MCF 10A (cell line): ENCODE data around the gene RPP14. TPM values are rescaled to one million over a fixed set of nuclear protein-coding genes. Genes with fewer than 3 reads are reported as not detected.

Source experiments
- BruUV-seq: library from RNA; stranded (reverse); fragments of 400-500 nt; replicated peaks from 2 replicates; lab custom pipeline; 2021; lab: Mats Ljungman, UMichigan
- CTCF ChIA-PET: fragments of 300-600 bp; sonication (Branson Sonifier 250); formaldehyde crosslinking; extraction: SDS; loops from one replicate; lab custom pipeline; 2021; ENCODE audit warnings: antibody characterized with exemption, inconsistent platforms; lab: Yijun Ruan, JAX
- POLR2A ChIA-PET: fragments of 300-600, 350-650 bp; sonication (Branson Sonifier 250); formaldehyde crosslinking; extraction: SDS; loops from one replicate; lab custom pipeline; 2020; ENCODE audit warnings: antibody characterized with exemption, inconsistent platforms; lab: Yijun Ruan, JAX
- DNase-seq: peaks from one replicate; pipeline ENCODE4 v3.0.0-alpha.2; 2018; ENCODE audit not compliant: unreplicated experiment
- H3K27ac Mint-ChIP-seq: one replicate; pipeline ENCODE4 v1.8.0; 2022; ENCODE audit warnings: mild to moderate bottlenecking, low read depth, mixed read lengths; ENCODE audit not compliant: unreplicated experiment
- H3K27me3 Mint-ChIP-seq: one replicate; pipeline ENCODE4 v1.8.0; 2022; ENCODE audit warnings: mixed read lengths; ENCODE audit not compliant: insufficient read depth, unreplicated experiment
- H3K36me3 Mint-ChIP-seq: one replicate; pipeline ENCODE4 v1.8.0; 2022; ENCODE audit warnings: mild to moderate bottlenecking, moderate library complexity, mixed read lengths; ENCODE audit not compliant: insufficient read depth, unreplicated experiment
- H3K4me1 Mint-ChIP-seq: one replicate; pipeline ENCODE4 v1.8.0; 2022; ENCODE audit warnings: mixed read lengths; ENCODE audit not compliant: insufficient read depth, unreplicated experiment
- H3K4me3 Mint-ChIP-seq: one replicate; pipeline ENCODE4 v1.8.0; 2022; ENCODE audit warnings: mild to moderate bottlenecking, moderate library complexity, mixed read lengths; ENCODE audit not compliant: unreplicated experiment
- H3K9me3 Mint-ChIP-seq: one replicate; pipeline ENCODE4 v1.8.0; 2022; ENCODE audit warnings: mixed read lengths; ENCODE audit not compliant: unreplicated experiment
- intact Hi-C: fragments of 100-400 bp; cut with micrococcal nuclease; formaldehyde crosslinking; loops from 2 replicates; pipeline ENCODE4 v1.14.1; 2022
- total RNA-seq: library from RNA; stranded (reverse); gene quantifications from 2 replicates; pipeline ENCODE4 v1.2.3, GENCODE V29; 2022
- TF ChIP-seq, protein P1 (sequence below): fragments of 200-600 bp; IDR thresholded peaks from one replicate; pipeline ENCODE4 v1.8.0; 2022; ENCODE audit warnings: antibody characterized with exemption, mild to moderate bottlenecking; ENCODE audit not compliant: unreplicated experiment

The RPP14 gene
- total RNA-seq, 1 experiment from 2014 or later = 20.0 TPM

DNA sequence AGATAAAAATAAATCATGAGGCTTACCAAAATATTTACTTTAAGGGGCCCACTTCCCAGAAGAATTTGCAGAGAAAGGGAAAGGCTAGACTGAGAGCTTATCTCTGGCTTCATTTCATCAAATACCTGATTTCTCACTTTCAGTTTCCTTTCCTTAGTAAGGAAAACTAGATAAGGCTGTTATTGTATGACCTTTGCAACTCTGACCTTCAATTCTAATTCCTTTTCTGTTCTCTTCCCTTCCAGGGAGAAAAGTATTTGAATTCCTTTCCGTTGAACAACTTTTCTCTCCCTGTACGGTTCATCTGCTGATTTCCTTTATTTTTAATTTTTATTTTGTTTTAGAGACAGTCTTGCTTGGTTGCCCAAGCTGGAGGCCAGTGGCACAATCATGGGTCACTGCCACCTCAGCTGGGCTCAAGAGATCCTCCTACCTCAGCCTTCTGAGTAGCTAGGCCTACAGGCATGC lies 19.5 kb downstream of the RPP14 start:
- H3K36me3 Mint-ChIP-seq = peaks cover 13% of the 10 kb centered on the region
- H3K4me3 Mint-ChIP-seq = no peak overlapping the region
- intact Hi-C loops = no loop called here
- TF ChIP-seq, protein P1, sequence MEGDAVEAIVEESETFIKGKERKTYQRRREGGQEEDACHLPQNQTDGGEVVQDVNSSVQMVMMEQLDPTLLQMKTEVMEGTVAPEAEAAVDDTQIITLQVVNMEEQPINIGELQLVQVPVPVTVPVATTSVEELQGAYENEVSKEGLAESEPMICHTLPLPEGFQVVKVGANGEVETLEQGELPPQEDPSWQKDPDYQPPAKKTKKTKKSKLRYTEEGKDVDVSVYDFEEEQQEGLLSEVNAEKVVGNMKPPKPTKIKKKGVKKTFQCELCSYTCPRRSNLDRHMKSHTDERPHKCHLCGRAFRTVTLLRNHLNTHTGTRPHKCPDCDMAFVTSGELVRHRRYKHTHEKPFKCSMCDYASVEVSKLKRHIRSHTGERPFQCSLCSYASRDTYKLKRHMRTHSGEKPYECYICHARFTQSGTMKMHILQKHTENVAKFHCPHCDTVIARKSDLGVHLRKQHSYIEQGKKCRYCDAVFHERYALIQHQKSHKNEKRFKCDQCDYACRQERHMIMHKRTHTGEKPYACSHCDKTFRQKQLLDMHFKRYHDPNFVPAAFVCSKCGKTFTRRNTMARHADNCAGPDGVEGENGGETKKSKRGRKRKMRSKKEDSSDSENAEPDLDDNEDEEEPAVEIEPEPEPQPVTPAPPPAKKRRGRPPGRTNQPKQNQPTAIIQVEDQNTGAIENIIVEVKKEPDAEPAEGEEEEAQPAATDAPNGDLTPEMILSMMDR = no peak
- H3K4me1 Mint-ChIP-seq = no peaks in the 10 kb centered on the region
- H3K27ac Mint-ChIP-seq = no peak overlapping the region
- no TSS peak for BruUV-seq
- CTCF ChIA-PET = interaction anchor here (1.1 to 3.3 kb wide), 4 partner anchors 10 to 206 kb away, joined by 3 to 22 read pairs (median 8); partner anchors contain the start of genes HTD2 and RPP14
- POLR2A ChIA-PET = interaction anchor here (0.7 to 1.4 kb wide), 2 partner anchors 19 to 58 kb away, joined by 3 to 5 read pairs; partner anchors contain the start of genes HTD2 and RPP14
- no peaks in the 10 kb centered on the region for H3K27me3 Mint-ChIP-seq
- DNase-seq = no peak
- no peaks in the 10 kb centered on the region for H3K9me3 Mint-ChIP-seq

DNA sequence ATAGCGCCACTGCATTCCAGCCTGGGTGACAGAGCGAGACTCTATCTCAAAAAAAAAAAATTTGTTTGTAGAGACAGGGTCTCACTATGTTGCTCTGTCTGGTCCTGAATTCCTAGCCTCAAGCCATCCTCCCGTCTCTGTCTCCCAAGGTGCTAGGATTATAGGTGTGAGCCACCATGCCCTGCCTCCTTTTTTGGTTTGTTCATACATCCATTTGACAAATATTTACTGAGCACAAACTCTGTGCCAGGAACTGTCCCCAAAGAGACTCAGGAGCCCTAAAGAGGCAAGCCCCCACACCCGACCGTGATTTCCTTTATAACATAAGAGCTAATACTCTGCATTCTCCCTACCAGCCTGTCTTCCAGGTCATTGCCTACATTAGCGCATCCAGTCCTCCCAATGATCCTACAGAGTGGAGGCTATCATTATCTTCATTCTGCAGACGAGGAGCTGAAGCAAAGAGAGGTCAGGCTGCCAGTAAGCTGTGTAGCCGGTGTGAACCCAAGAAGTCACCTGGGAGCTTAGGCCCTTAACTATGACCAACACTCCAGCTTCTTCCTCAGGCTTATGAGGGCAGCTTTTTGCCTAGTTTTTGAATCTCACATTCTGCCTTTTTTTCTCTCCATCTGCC lies 20.3 kb downstream of the RPP14 start:
- BruUV-seq = no TSS peak
- no peak for DNase-seq
- Mint-ChIP-seq H3K27me3 (no peaks in the 10 kb centered on the region), H3K4me1 (no peaks in the 10 kb centered on the region), H3K27ac (peak overlapping the region; percentile 58), H3K4me3 (no peak overlapping the region), H3K9me3 (no peaks in the 10 kb centered on the region), H3K36me3 (peaks cover 7% of the 10 kb centered on the region)
- intact Hi-C loops = no loop called here
- ChIA-PET POLR2A (no interaction called here), CTCF (interaction anchor here (0.5 to 3.3 kb wide), 8 partner anchors 9 to 124 kb away, joined by 3 to 22 read pairs (median 4); partner anchors contain the start of genes HTD2 and RPP14)
- TF ChIP-seq, protein P1 = no peak

DNA sequence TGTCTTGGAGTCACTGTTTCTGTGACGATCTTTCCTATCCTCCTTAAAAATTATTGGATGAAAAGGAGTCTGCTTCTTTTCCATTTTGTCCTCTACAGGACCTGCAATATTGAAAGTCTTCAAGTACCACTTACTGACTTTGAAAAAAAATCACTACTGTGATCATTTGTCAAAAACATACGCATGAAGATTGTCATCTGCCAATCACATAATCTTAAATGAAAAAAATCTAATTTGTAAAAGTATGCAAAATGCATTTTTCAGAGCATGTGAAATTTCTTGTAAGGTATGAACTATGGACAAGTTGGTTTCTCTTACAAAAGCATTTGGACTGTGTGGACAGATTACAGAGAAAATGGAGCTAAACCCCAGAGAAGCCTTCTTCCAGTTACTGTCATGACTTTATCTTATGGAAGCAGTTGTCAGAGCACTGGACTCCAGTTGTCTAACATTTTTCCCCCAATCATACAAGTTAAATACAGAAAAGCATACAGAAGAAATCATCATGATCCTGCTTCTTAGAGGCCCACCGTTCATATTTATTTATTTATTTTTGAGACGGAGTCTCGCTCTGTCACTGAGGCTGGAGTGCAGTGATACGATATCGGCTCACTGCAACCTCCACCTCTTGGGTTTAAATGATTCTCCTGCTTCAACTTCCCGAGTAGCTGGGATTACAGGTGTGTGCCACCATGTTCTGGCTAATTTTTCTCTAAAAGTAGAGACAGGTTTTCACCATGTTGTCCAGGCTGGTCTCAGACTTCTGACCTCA lies 23.3 kb downstream of the RPP14 start:
- H3K36me3 Mint-ChIP-seq = peaks cover 7% of the 10 kb centered on the region
- intact Hi-C loops = no loop called here
- no peak for DNase-seq
- H3K27me3 Mint-ChIP-seq = no peaks in the 10 kb centered on the region
- H3K4me1 Mint-ChIP-seq = peaks cover 1% of the 10 kb centered on the region
- POLR2A ChIA-PET = interaction anchor here (0.6 kb wide), 1 partner anchor 102 kb away, joined by 3 read pairs; no protein-coding TSS in a partner anchor
- no peak overlapping the region for H3K27ac Mint-ChIP-seq
- BruUV-seq = no TSS peak
- TF ChIP-seq, protein P1 = no peak
- CTCF ChIA-PET = interaction anchor here (2.4 kb wide), 1 partner anchor 8 kb away, joined by 13 read pairs; no protein-coding TSS in a partner anchor
- no peak overlapping the region for H3K4me3 Mint-ChIP-seq
- no peaks in the 10 kb centered on the region for H3K9me3 Mint-ChIP-seq
